ENCODE results near the gene ZNF423.

The ZNF423 gene

DNA sequence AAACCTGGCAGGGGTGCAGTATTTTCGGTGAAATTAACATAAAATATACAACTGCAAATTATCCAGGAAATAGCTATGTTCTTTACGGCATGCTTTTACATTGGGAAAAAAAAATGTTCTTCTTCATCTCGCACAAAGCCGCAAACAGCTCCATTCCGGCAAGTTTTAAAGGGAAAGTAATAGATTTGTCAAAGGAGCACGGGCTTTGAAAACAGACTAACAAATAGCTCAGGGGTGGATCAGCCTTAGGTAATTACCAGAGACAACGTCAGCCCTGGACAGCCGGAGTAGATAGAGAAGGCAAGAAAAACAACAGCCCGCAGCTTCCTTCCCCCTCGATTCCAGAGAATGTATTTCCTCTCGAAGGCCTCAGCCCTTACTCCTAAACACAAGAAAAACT is 259.8 kb downstream of the ZNF423 start:
- H3K27ac ChIP-seq = no peak overlapping the region
- DNase-seq = no peak

DNA sequence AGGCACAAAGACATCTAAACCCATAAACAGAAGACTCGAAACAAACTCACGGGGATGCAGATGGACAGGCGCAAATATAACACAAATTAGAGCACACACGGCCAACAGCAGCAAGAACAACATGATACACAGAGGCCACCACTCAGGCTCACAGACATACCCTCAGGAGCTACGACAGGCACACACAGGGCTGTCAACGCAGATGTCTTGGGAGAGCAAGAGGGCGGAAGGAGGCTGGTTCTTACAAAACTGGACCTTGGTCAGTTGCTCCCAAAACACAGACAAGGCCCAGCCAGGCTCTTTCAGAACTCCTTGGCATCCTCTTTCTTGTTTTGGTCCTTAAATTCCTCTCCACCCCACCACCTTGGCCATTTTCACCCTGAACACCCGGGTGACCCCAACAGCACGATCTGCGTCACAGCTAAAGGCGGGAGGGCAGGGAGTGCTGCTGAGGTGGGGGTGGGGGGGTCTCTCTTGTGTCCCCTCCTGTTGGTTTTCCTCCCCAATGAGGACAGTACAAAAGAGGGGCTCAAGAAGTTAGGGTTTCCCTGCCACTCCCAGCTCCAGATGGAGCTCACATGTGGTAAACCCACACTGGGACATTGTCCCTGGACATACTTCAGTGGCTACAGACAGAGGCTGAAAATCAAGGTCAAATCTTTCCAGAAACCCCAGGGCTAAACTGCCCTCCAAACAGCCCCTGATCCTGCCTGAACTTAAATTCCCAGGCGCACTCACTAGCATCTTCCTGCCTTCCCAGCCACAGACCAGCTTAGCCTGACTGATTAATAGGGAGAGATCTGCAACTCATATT is 261.0 kb downstream of the ZNF423 start:
- TF ChIP-seq, protein P1, sequence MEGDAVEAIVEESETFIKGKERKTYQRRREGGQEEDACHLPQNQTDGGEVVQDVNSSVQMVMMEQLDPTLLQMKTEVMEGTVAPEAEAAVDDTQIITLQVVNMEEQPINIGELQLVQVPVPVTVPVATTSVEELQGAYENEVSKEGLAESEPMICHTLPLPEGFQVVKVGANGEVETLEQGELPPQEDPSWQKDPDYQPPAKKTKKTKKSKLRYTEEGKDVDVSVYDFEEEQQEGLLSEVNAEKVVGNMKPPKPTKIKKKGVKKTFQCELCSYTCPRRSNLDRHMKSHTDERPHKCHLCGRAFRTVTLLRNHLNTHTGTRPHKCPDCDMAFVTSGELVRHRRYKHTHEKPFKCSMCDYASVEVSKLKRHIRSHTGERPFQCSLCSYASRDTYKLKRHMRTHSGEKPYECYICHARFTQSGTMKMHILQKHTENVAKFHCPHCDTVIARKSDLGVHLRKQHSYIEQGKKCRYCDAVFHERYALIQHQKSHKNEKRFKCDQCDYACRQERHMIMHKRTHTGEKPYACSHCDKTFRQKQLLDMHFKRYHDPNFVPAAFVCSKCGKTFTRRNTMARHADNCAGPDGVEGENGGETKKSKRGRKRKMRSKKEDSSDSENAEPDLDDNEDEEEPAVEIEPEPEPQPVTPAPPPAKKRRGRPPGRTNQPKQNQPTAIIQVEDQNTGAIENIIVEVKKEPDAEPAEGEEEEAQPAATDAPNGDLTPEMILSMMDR (IDR thresholded peaks at IDR 0.05; ENCODE audit: low read depth, low read length) = no peak
- DNase-seq = no peak
- no peaks in the 10 kb centered on the region for H3K9me3 ChIP-seq (ENCODE audit: severe bottlenecking)
- H3K27ac ChIP-seq = no peak overlapping the region
- no peaks in the 10 kb centered on the region for H3K36me3 ChIP-seq
- no peak overlapping the region for H3K4me3 ChIP-seq (ENCODE audit: low read depth, low read length)
- no peaks in the 10 kb centered on the region for H3K27me3 ChIP-seq (ENCODE audit: insufficient read depth, low read depth, severe bottlenecking)

More for the DNA sequence above, 259.8 kb downstream of the ZNF423 start:
- TF ChIP-seq, protein P1 (IDR thresholded peaks at IDR 0.05; ENCODE audit: low read depth, low read length) = no peak
- no peaks in the 10 kb centered on the region for H3K27me3 ChIP-seq (ENCODE audit: insufficient read depth, low read depth, severe bottlenecking)
- H3K4me3 ChIP-seq (ENCODE audit: low read depth, low read length) = no peak overlapping the region
- no peaks in the 10 kb centered on the region for H3K9me3 ChIP-seq (ENCODE audit: severe bottlenecking)
- no peaks in the 10 kb centered on the region for H3K36me3 ChIP-seq

DNA sequence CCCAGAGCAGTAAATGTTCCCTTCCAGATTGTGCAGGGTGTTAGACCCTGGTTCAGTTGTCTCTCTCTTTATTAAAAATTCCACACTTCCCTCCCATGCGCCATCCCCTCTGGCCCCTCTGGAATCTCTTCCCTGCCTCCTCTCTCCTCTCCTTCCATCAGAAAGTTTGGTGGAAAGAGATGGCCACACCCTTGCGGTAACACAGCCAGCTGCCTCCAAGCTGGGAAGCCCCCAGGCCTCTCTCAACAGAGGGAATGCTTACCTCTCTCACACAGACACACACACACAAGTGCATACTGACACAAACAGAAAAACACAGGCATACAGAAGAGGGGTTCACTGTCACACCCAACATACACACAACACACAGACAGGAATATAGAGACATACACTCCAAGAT is 261.8 kb downstream of the ZNF423 start:
- H3K36me3 ChIP-seq = no peaks in the 10 kb centered on the region
- H3K9me3 ChIP-seq (ENCODE audit: severe bottlenecking) = no peaks in the 10 kb centered on the region
- TF ChIP-seq, protein P1 (IDR thresholded peaks at IDR 0.05; ENCODE audit: low read depth, low read length) = no peak
- no peak overlapping the region for H3K27ac ChIP-seq
- H3K4me3 ChIP-seq (ENCODE audit: low read depth, low read length) = no peak overlapping the region
- H3K27me3 ChIP-seq (ENCODE audit: insufficient read depth, low read depth, severe bottlenecking) = no peaks in the 10 kb centered on the region
- no peak for DNase-seq

DNA sequence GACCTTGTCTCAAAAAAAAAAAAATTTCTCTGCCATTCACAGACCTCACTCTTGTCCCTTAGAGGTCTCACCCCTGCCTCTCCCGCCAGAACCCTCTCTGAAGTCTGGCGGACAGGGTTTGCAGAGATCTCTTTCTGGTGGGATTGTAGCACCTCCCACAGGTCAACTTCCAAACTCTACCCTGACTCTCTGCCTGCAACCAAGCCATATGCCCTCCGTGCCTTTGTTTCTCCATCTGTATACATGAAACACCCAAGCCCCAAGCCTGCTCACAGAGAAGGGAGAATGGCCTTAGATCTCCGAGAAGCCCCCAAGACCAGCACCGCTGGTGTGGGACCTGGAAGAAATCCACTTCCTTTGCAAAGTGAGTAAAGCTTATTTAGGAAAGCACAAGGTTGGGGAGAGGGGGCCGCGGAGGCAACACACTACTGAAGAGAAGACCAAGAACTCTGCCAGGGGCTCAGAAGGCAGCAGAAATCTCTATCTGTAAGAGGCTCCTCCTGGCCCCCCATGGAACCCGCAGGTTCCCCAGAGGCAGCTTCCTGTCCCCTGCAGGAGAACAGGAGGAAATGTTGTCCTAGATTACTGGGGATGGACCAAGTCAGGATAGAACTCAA is 262.4 kb downstream of the ZNF423 start:
- Histone ChIP-seq H3K4me3 (ENCODE audit: low read depth, low read length) (no peak overlapping the region), H3K27me3 (ENCODE audit: insufficient read depth, low read depth, severe bottlenecking) (no peaks in the 10 kb centered on the region), H3K27ac (no peak overlapping the region), H3K36me3 (no peaks in the 10 kb centered on the region), H3K9me3 (ENCODE audit: severe bottlenecking) (peaks cover 2% of the 10 kb centered on the region)
- TF ChIP-seq, protein P1 (IDR thresholded peaks at IDR 0.05; ENCODE audit: low read depth, low read length) = peak; percentile 34; the same call in 1 of the 2 replicates
- DNase-seq = peak; percentile 21

DNA sequence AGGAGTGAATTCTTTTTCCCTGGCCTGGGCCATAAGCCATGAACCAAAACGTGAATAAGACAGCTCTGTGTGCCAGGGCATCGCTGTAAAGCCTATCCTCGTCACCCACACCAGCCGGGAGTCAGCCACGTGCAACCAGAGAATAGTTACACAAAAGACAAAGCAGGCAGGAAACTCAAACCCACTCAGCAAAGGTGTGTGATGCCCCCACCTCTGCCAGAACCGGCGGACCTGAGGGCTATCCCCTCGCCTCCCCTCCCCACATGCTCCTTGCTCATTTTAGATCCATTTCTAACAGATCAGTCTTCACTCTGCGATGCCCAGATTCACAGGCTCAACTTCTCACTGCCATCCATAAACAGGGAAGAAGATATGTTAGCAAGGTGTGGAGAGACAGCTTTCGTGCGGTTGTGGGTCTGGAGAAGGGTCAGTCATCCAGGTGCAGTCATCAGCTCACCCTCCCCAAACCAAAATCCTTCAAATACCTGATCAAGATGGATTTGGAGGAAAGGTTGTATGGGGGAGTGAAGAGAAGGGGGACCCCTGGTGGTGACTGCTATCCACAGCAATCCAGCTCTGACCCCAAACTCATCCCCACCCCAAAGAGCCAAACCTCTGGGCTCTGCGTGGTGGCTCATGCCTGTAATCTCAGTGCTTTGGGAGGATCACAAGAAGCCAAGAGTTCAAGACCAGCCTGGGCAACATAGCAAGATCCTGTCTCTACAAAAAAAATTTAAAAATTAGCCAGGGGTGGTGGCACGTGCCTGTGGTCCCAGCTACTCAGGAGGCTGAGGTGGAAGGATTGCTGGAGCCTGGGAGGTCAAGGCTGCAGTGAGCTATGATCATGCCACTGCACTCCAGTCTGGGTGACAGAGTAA is 263.1 kb downstream of the ZNF423 start:
- Histone ChIP-seq H3K27ac (no peak overlapping the region), H3K4me3 (ENCODE audit: low read depth, low read length) (no peak overlapping the region), H3K36me3 (no peaks in the 10 kb centered on the region), H3K27me3 (ENCODE audit: insufficient read depth, low read depth, severe bottlenecking) (no peaks in the 10 kb centered on the region), H3K9me3 (ENCODE audit: severe bottlenecking) (peaks cover 2% of the 10 kb centered on the region)
- DNase-seq = peak; percentile 44
- TF ChIP-seq, protein P1 (IDR thresholded peaks at IDR 0.05; ENCODE audit: low read depth, low read length) = peak; percentile 93
